ENCODE measurements around the gene INO80C. TPM values are rescaled to one million over a fixed set of nuclear protein-coding genes. Genes with fewer than 3 reads are reported as not detected.
A peak's percentile ranks its signal among the peaks of the same experiment; 100 is the strongest.
"Not testable (repeated sequence)": the region's sequence is repeated elsewhere in the genome, so short reads cannot be mapped to it uniquely, and the experiment has no call there.

INO80C gene
- polyA plus RNA-seq, 1 donor, result 31.2 TPM

GRCh38 chr18:35463050-35463449 is 34.7 kb downstream of the INO80C start:
- no peak for DNase-seq

- no peak for DNase-seq
Observed at GRCh38 chr18:35460736-35461161, 37.0 kb downstream of the INO80C start.

- DNase-seq, result no peak
Observed at GRCh38 chr18:35459997-35460396, 37.8 kb downstream of the INO80C start.

- no peak for DNase-seq
Observed at GRCh38 chr18:35458677-35459441, 38.9 kb downstream of the INO80C start.

- peak; percentile 38 for DNase-seq
Observed at GRCh38 chr18:35458271-35458670, 39.5 kb downstream of the INO80C start.

- DNase-seq, result no peak
Observed at GRCh38 chr18:35457140-35457704, 40.5 kb downstream of the INO80C start.

GRCh38 chr18:35455926-35456763 is 41.6 kb downstream of the INO80C start:
- no peak for DNase-seq

- DNase-seq, result no peak
Observed at GRCh38 chr18:35454803-35455202, 43.0 kb downstream of the INO80C start.

GRCh38 chr18:35453065-35453464 is 44.7 kb downstream of the INO80C start:
- not testable (repeated sequence) for DNase-seq

GRCh38 chr18:35451916-35452315 is 45.8 kb downstream of the INO80C start:
- no peak for DNase-seq

GRCh38 chr18:35451032-35451431 is 46.7 kb downstream of the INO80C start:
- DNase-seq, result no peak

GRCh38 chr18:35444636-35445035 is 53.1 kb downstream of the INO80C start:
- DNase-seq, result no peak

- DNase-seq, result no peak
Observed at GRCh38 chr18:35443847-35444246, 53.9 kb downstream of the INO80C start.

- DNase-seq, result no peak
Observed at GRCh38 chr18:35443434-35443833, 54.3 kb downstream of the INO80C start.

- DNase-seq, result no peak
Observed at GRCh38 chr18:35442701-35443100, 55.1 kb downstream of the INO80C start.

GRCh38 chr18:35441857-35442595 is 55.7 kb downstream of the INO80C start:
- no peak for DNase-seq

GRCh38 chr18:35438480-35439234 is 59.1 kb downstream of the INO80C start:
- DNase-seq, result no peak

GRCh38 chr18:35437836-35438235 is 59.9 kb downstream of the INO80C start:
- no peak for DNase-seq

GRCh38 chr18:35436076-35436649 is 61.6 kb downstream of the INO80C start:
- no peak for DNase-seq

GRCh38 chr18:35435401-35435800 is 62.4 kb downstream of the INO80C start:
- no peak for DNase-seq

- no peak for DNase-seq
Observed at GRCh38 chr18:35432565-35433001, 65.2 kb downstream of the INO80C start.
